ENCODE data around the gene CSAG3. TPM values are rescaled to one million over a fixed set of nuclear protein-coding genes. Genes with fewer than 3 reads are reported as not detected.
"Not testable (repeated sequence)": the region's sequence is repeated elsewhere in the genome, so short reads cannot be mapped to it uniquely, and the experiment has no call there.

CSAG3 gene
- total RNA-seq, 1 experiment from 2014 or later, result not detected

DNA sequence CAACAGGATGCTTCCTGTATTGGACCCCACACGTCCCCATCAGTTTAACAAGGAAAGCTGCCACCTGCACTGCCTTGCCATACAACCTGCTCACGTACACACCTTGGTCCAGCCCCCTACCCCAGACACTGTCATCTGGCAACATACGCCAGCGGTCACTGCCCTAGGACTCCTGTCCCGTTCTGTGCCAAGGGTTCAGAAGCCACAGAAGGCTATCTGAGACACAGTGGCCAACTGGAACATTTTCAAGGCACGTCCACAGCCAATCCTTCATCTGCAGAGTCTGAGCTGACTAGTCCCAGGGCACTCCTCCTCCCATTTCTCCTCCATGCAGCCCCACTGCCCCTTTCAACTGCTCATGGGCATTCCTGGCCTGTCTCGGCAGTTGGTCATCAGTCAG lies 2.6 kb downstream of the CSAG3 start:
- not testable (repeated sequence) for H3K4me1 ChIP-seq, DNase-seq, H3K36me3 ChIP-seq

DNA sequence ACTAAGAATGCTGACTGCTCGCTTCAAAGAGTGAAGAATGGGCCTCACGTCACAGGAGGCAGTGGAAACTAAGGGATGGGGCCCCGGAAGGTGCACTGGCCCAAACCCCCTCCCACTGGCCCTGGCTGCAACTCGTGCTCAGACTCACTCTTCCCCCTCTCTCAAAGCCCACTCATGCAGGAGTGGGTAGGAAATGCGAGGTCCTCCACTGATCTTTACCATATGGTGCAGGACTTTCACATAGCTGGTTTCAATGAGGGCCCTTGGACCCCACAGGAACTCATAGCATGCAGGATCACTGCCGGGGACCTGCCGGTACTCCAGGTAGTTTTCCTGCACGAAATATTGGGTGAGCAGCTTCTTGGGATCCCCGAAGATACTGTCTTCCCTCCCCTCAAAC lies 7.5 kb downstream of the CSAG3 start:
- not testable (repeated sequence) for H3K9me3 ChIP-seq (replicated peaks); H3K4me1 ChIP-seq; H3K4me3 ChIP-seq; H3K36me3 ChIP-seq; DNase-seq; H3K27me3 ChIP-seq; H3K27ac ChIP-seq

More for the DNA sequence above, 2.6 kb downstream of the CSAG3 start:
- H3K27ac ChIP-seq; H3K27me3 ChIP-seq; H3K9me3 ChIP-seq (replicated peaks); H3K4me3 ChIP-seq: not testable (repeated sequence)

DNA sequence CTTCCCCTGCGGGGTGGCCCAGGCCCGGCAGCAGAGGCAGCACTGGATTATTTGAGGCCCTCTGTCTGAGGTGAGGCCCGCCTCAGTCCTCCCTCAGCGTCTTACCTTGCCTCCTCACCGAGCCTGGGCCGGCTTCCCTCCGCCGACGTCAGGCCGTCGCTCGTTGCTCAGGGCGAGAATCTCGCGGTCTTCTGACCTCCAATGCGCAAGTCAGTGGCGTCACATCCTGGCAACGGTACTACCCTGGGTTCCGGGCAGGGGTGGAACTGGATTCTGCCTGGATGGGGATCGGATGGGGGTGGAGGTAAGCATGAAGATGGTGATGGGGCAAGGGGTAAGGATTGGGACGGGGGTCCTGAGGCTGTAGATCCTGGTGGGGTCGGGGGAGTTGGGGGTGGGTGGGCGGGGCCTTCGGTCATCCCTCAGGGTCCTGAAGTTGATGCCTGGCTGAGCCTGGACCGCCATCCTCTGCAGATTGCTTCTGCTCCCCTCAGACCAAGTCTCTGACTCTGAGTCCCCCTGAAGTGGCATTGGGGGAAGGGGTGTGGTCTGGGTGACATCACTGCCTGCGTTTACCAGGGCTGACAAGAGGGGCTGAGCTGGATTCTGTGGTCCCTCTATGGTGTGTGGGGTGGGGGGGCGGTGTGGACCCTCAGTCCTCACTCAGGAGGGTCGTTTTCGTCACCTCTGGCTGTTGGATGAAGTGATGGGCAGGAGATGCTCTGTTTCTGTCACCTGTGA lies 10.7 kb downstream of the CSAG3 start, which contains the start of gene MAGEA6:
TSS of gene MAGEA6 (minus strand) at position 141 of the 741 bp plus-strand sequence. CDS start 2,039 bp downstream, outside the sequence.
- H3K27me3 ChIP-seq; H3K27ac ChIP-seq; H3K9me3 ChIP-seq (replicated peaks); H3K4me3 ChIP-seq; H3K4me1 ChIP-seq; DNase-seq; H3K36me3 ChIP-seq: not testable (repeated sequence)

DNA sequence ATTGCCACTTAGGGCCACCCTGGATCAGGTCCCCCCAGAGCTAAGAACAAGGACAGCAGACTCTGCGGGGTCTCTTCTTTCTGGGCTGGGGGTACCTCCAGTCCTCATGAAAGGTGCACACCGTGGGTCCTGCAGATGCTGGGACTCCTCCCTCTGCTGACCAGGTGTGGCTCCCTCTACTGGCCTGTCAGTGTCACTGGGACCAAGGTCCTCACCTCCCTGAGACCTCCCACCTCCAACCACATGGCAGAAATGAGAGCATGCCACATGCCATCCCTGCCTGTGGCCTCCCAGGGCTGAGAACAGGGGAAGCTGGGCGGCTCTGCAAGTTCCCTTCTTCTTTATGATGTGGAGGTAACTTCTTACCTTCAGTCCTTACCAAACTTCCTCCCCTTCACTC lies 28.0 kb downstream of the CSAG3 start:
- H3K4me3 ChIP-seq; DNase-seq; H3K27me3 ChIP-seq; H3K4me1 ChIP-seq; H3K9me3 ChIP-seq (replicated peaks); H3K27ac ChIP-seq; H3K36me3 ChIP-seq: not testable (repeated sequence)

DNA sequence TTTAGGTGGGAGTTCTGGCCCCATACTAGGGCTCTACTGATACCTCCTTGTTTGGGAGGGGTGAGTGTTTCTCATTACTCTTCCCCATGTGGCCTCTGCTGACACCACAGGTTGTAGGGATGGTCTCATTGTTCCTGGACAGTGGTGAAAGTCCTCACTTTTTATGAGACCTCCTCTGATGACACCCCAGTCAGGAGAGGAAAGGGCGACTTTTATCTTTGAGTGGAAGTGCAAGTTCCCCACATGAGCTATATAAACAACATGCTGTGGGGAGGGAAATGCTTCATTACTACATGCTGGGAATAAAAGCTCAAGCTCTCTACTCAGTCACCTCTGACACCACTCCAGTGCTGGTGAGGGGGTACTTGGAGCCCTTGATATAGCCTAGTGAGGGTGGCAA lies 39.9 kb downstream of the CSAG3 start:
- no peak overlapping the region for H3K4me3 ChIP-seq
- H3K9me3 ChIP-seq (replicated peaks), result no peaks in the 10 kb centered on the region
- H3K36me3 ChIP-seq, result no peaks in the 10 kb centered on the region
- no peak for DNase-seq
- no peaks in the 10 kb centered on the region for H3K4me1 ChIP-seq
- H3K27me3 ChIP-seq, result no peaks in the 10 kb centered on the region
- no peak overlapping the region for H3K27ac ChIP-seq

DNA sequence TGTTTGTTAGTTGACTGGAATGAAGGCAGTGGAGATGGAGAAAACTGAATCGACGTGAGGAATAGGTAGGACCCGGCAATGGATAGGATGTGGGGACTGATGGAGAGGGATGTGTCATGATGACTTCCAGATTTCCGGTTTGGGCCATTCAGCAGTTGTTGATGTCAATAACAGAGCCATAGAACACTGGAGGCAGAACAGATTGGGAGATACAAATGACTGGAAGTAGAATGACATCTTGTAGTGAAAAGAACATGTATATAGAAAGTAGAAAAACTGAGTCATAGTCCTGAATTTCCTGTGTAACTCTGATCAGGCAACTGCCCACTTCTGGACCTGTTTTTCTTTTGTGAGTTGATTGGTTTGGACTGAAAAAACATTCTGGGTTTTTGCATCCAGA lies 47.0 kb downstream of the CSAG3 start:
- Histone ChIP-seq H3K27ac (no peak overlapping the region), H3K9me3 (replicated peaks) (no peaks in the 10 kb centered on the region), H3K27me3 (no peaks in the 10 kb centered on the region), H3K36me3 (no peaks in the 10 kb centered on the region), H3K4me3 (no peak overlapping the region), H3K4me1 (no peaks in the 10 kb centered on the region)
- DNase-seq, result peak; percentile 16 to 39

Other genes starting within 250 kb of the CSAG3 start
- 0.23 and 0.30 TPM in 2 replicates for gene GABRQ, start 121.3 kb upstream of the CSAG3 start, total RNA-seq (2014; rRNA removed; shearing (Covaris generic))
- 4.4 and 5.1 TPM in 2 replicates for gene MAGEA3, start 60.4 kb upstream of the CSAG3 start, total RNA-seq (2014; rRNA removed; shearing (Covaris generic))
- gene CSAG2, start 49.9 kb upstream of the CSAG3 start, total RNA-seq (2014; rRNA removed; shearing (Covaris generic)), result not detected in 2 replicates
- gene MAGEA2B, start 44.6 kb upstream of the CSAG3 start, total RNA-seq (2014; rRNA removed; shearing (Covaris generic)), result 2.2 and 4.7 TPM in 2 replicates
- gene CSAG1, start 25.5 kb upstream of the CSAG3 start, total RNA-seq (2014; rRNA removed; shearing (Covaris generic)), result 0.41 and 0.63 TPM in 2 replicates
- gene MAGEA12, start 25.5 kb upstream of the CSAG3 start, total RNA-seq (2014; rRNA removed; shearing (Covaris generic)), result 0.66 and 1.6 TPM in 2 replicates
- gene MAGEA2, start 5.4 kb upstream of the CSAG3 start, total RNA-seq (2014; rRNA removed; shearing (Covaris generic)), result 0.83 TPM in 1 of 2 replicates, not detected in the other
- gene MAGEA6, start 10.5 kb downstream of the CSAG3 start, total RNA-seq (2014; rRNA removed; shearing (Covaris generic)), result 3.0 and 4.0 TPM in 2 replicates
- gene CETN2, start 71.5 kb downstream of the CSAG3 start, total RNA-seq (2014; rRNA removed; shearing (Covaris generic)), result 26.5 and 29.4 TPM in 2 replicates
- gene NSDHL, start 71.8 kb downstream of the CSAG3 start, total RNA-seq (2014; rRNA removed; shearing (Covaris generic)), result 24.7 and 25.2 TPM in 2 replicates
- 0.26 and 0.28 TPM in 2 replicates for gene ZNF185, start 138.8 kb downstream of the CSAG3 start, total RNA-seq (2014; rRNA removed; shearing (Covaris generic))
- not detected in 2 replicates for gene PNMA5, start 234.9 kb downstream of the CSAG3 start, total RNA-seq (2014; rRNA removed; shearing (Covaris generic))